ENCODE measurements around the gene KCNAB1.

The KCNAB1 gene

GRCh38 chr3:156131241-156131640, 10.9 kb downstream of the KCNAB1 start:
- H2AK5ac ChIP-seq (ENCODE audit: low read length, severe bottlenecking): no peak overlapping the region
- no peak overlapping the region for H3K27ac ChIP-seq (ENCODE audit: low read length, poor library complexity, severe bottlenecking)
- H2BK15ac ChIP-seq (ENCODE audit: low read depth, poor library complexity, severe bottlenecking): no peak overlapping the region
- no peak overlapping the region for H3K18ac ChIP-seq (ENCODE audit: low read depth in 1 of 2, low read length in 2 of 2)
- no peak overlapping the region for H2BK12ac ChIP-seq (ENCODE audit: low read length in 2 of 2)
- no peak overlapping the region for H3K23ac ChIP-seq (ENCODE audit: low read length in 2 of 2)
- H3K4me1 ChIP-seq (ENCODE audit: control insufficient read depth, insufficient read depth, low read depth, low read length): no peaks in the 10 kb centered on the region
- H3K4me2 ChIP-seq (ENCODE audit: low read length, poor library complexity, severe bottlenecking): no peak overlapping the region
- H3K9ac ChIP-seq (ENCODE audit: low read length): no peak overlapping the region
- DNase-seq: no peak
- no peak overlapping the region for H3K4me3 ChIP-seq (ENCODE audit: insufficient read depth in 1 of 2, low read depth in 1 of 2, low read length in 2 of 2)
- no peaks in the 10 kb centered on the region for H3K36me3 ChIP-seq (ENCODE audit: control insufficient read depth in 1 of 2, insufficient read depth in 2 of 2, low read depth in 1 of 2, low read length in 2 of 2)
- H2BK120ac ChIP-seq (ENCODE audit: low read depth, low read length): no peak overlapping the region
- H3K4ac ChIP-seq (ENCODE audit: low read depth in 1 of 2, low read length in 2 of 2): no peak overlapping the region
- no peak overlapping the region for H4K8ac ChIP-seq (ENCODE audit: low read length)
- no peak overlapping the region for H4K91ac ChIP-seq (ENCODE audit: low read length)
- H3K9me3 ChIP-seq (ENCODE audit: control insufficient read depth, low read length): no peaks in the 10 kb centered on the region
- no peaks in the 10 kb centered on the region for H3K79me1 ChIP-seq (replicated peaks; ENCODE audit: low read length, poor library complexity, severe bottlenecking)
- no peak overlapping the region for H2BK5ac ChIP-seq (ENCODE audit: low read depth, low read length, poor library complexity, severe bottlenecking)
- no peak overlapping the region for H2AFZ ChIP-seq (ENCODE audit: low read depth, low read length)
- WGBS: 100% methylated on average over 1 of the region's 3 CpGs
- peaks cover 0 to 2% of the 10 kb centered on the region in 2 experiments for H3K27me3 ChIP-seq (ENCODE audit: control insufficient read depth in 1 of 2, insufficient read depth in 1 of 2, low read length in 2 of 2)
- H3K14ac ChIP-seq (ENCODE audit: low read length in 2 of 2): no peak overlapping the region

- Histone ChIP-seq H2BK15ac (ENCODE audit: low read depth, poor library complexity, severe bottlenecking) (no peak overlapping the region), H2BK5ac (ENCODE audit: low read depth, low read length, poor library complexity, severe bottlenecking) (no peak overlapping the region), H3K4me2 (ENCODE audit: low read length, poor library complexity, severe bottlenecking) (no peak overlapping the region), H3K14ac (ENCODE audit: low read length in 2 of 2) (peak overlapping the region in 1 of 2 experiments; percentile 27), H4K91ac (ENCODE audit: low read length) (no peak overlapping the region), H2BK12ac (ENCODE audit: low read length in 2 of 2) (no peak overlapping the region), H3K79me1 (replicated peaks; ENCODE audit: low read length, poor library complexity, severe bottlenecking) (no peaks in the 10 kb centered on the region), H3K9ac (ENCODE audit: low read length) (no peak overlapping the region), H3K4ac (ENCODE audit: low read depth in 1 of 2, low read length in 2 of 2) (no peak overlapping the region), H2AFZ (ENCODE audit: low read depth, low read length) (no peak overlapping the region), H3K36me3 (ENCODE audit: control insufficient read depth in 1 of 2, insufficient read depth in 2 of 2, low read depth in 1 of 2, low read length in 2 of 2) (no peaks in the 10 kb centered on the region), H3K4me3 (ENCODE audit: insufficient read depth in 1 of 2, low read depth in 1 of 2, low read length in 2 of 2) (no peak overlapping the region), H2AK5ac (ENCODE audit: low read length, severe bottlenecking) (no peak overlapping the region), H3K9me3 (ENCODE audit: control insufficient read depth, low read length) (no peaks in the 10 kb centered on the region), H3K27me3 (ENCODE audit: control insufficient read depth in 1 of 2, insufficient read depth in 1 of 2, low read length in 2 of 2) (peaks cover 0 to 2% of the 10 kb centered on the region in 2 experiments), H3K27ac (ENCODE audit: low read length, poor library complexity, severe bottlenecking) (no peak overlapping the region), H3K23ac (ENCODE audit: low read length in 2 of 2) (no peak overlapping the region), H2BK120ac (ENCODE audit: low read depth, low read length) (no peak overlapping the region), H4K8ac (ENCODE audit: low read length) (no peak overlapping the region), H3K18ac (ENCODE audit: low read depth in 1 of 2, low read length in 2 of 2) (no peak overlapping the region), H3K4me1 (ENCODE audit: control insufficient read depth, insufficient read depth, low read depth, low read length) (no peaks in the 10 kb centered on the region)
- DNase-seq: no peak
These were observed 11.4 kb downstream of the KCNAB1 start for GRCh38 chr3:156131799-156132198.

- H3K79me1 ChIP-seq (replicated peaks; ENCODE audit: low read length, poor library complexity, severe bottlenecking): no peaks in the 10 kb centered on the region
These were observed 11.9 kb downstream of the KCNAB1 start for GRCh38 chr3:156132313-156132712.

DNA sequence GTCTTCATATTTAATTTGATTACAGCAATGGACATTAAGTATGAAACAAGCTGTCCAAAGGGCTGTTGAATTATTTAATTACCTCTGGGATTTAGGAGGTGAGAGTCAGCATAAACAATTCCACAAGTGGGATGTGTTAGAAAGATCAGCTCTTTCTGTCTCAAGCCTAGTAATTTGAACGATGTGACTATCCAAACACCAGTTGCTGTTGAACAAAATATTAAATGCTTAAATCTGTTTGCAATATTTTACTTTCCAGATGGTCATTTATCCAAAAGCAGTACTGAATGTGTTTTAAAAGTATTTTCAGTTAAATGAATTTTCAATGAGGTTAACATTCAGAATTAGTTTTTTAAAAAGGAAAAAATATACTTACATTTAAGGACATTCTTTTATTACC, 12.7 kb downstream of the KCNAB1 start:
- Histone ChIP-seq H3K14ac (ENCODE audit: low read length in 2 of 2) (no peak overlapping the region), H3K4ac (ENCODE audit: low read depth in 1 of 2, low read length in 2 of 2) (no peak overlapping the region), H3K4me2 (ENCODE audit: low read length, poor library complexity, severe bottlenecking) (no peak overlapping the region), H3K23ac (ENCODE audit: low read length in 2 of 2) (no peak overlapping the region), H3K27me3 (ENCODE audit: control insufficient read depth in 1 of 2, insufficient read depth in 1 of 2, low read length in 2 of 2) (peaks cover 0 to 2% of the 10 kb centered on the region in 2 experiments), H4K91ac (ENCODE audit: low read length) (no peak overlapping the region), H3K36me3 (ENCODE audit: control insufficient read depth in 1 of 2, insufficient read depth in 2 of 2, low read depth in 1 of 2, low read length in 2 of 2) (no peaks in the 10 kb centered on the region), H3K27ac (ENCODE audit: low read length, poor library complexity, severe bottlenecking) (no peak overlapping the region), H2AK5ac (ENCODE audit: low read length, severe bottlenecking) (no peak overlapping the region), H3K4me3 (ENCODE audit: insufficient read depth in 1 of 2, low read depth in 1 of 2, low read length in 2 of 2) (no peak overlapping the region), H2BK5ac (ENCODE audit: low read depth, low read length, poor library complexity, severe bottlenecking) (no peak overlapping the region), H4K8ac (ENCODE audit: low read length) (no peak overlapping the region), H3K4me1 (ENCODE audit: control insufficient read depth, insufficient read depth, low read depth, low read length) (no peaks in the 10 kb centered on the region), H2BK12ac (ENCODE audit: low read length in 2 of 2) (no peak overlapping the region), H3K79me1 (replicated peaks; ENCODE audit: low read length, poor library complexity, severe bottlenecking) (no peaks in the 10 kb centered on the region), H3K18ac (ENCODE audit: low read depth in 1 of 2, low read length in 2 of 2) (no peak overlapping the region), H3K9me3 (ENCODE audit: control insufficient read depth, low read length) (no peaks in the 10 kb centered on the region), H2AFZ (ENCODE audit: low read depth, low read length) (no peak overlapping the region), H2BK120ac (ENCODE audit: low read depth, low read length) (no peak overlapping the region), H2BK15ac (ENCODE audit: low read depth, poor library complexity, severe bottlenecking) (no peak overlapping the region), H3K9ac (ENCODE audit: low read length) (no peak overlapping the region)
- no peak for DNase-seq
- WGBS: no CpG with 5 or more reads among the region's 1 CpG

More at GRCh38 chr3:156132313-156132712, 11.9 kb downstream of the KCNAB1 start:
- Histone ChIP-seq H3K4me1 (ENCODE audit: control insufficient read depth, insufficient read depth, low read depth, low read length) (no peaks in the 10 kb centered on the region), H2BK120ac (ENCODE audit: low read depth, low read length) (no peak overlapping the region), H3K36me3 (ENCODE audit: control insufficient read depth in 1 of 2, insufficient read depth in 2 of 2, low read depth in 1 of 2, low read length in 2 of 2) (no peaks in the 10 kb centered on the region), H3K18ac (ENCODE audit: low read depth in 1 of 2, low read length in 2 of 2) (no peak overlapping the region), H3K9ac (ENCODE audit: low read length) (no peak overlapping the region), H2BK5ac (ENCODE audit: low read depth, low read length, poor library complexity, severe bottlenecking) (no peak overlapping the region), H3K9me3 (ENCODE audit: control insufficient read depth, low read length) (no peaks in the 10 kb centered on the region), H3K14ac (ENCODE audit: low read length in 2 of 2) (no peak overlapping the region), H3K27me3 (ENCODE audit: control insufficient read depth in 1 of 2, insufficient read depth in 1 of 2, low read length in 2 of 2) (peaks cover 0 to 2% of the 10 kb centered on the region in 2 experiments), H4K8ac (ENCODE audit: low read length) (no peak overlapping the region), H3K4me3 (ENCODE audit: insufficient read depth in 1 of 2, low read depth in 1 of 2, low read length in 2 of 2) (no peak overlapping the region), H2AK5ac (ENCODE audit: low read length, severe bottlenecking) (no peak overlapping the region), H2BK12ac (ENCODE audit: low read length in 2 of 2) (no peak overlapping the region), H3K27ac (ENCODE audit: low read length, poor library complexity, severe bottlenecking) (no peak overlapping the region), H2AFZ (ENCODE audit: low read depth, low read length) (no peak overlapping the region), H4K91ac (ENCODE audit: low read length) (no peak overlapping the region), H3K4ac (ENCODE audit: low read depth in 1 of 2, low read length in 2 of 2) (no peak overlapping the region), H2BK15ac (ENCODE audit: low read depth, poor library complexity, severe bottlenecking) (no peak overlapping the region), H3K4me2 (ENCODE audit: low read length, poor library complexity, severe bottlenecking) (no peak overlapping the region), H3K23ac (ENCODE audit: low read length in 2 of 2) (no peak overlapping the region)
- WGBS: 81% methylated on average over 1 of the region's 1 CpG
- DNase-seq: no peak
